Measurements from ENCODE around the gene TGFBR3L.

Gene TGFBR3L

DNA sequence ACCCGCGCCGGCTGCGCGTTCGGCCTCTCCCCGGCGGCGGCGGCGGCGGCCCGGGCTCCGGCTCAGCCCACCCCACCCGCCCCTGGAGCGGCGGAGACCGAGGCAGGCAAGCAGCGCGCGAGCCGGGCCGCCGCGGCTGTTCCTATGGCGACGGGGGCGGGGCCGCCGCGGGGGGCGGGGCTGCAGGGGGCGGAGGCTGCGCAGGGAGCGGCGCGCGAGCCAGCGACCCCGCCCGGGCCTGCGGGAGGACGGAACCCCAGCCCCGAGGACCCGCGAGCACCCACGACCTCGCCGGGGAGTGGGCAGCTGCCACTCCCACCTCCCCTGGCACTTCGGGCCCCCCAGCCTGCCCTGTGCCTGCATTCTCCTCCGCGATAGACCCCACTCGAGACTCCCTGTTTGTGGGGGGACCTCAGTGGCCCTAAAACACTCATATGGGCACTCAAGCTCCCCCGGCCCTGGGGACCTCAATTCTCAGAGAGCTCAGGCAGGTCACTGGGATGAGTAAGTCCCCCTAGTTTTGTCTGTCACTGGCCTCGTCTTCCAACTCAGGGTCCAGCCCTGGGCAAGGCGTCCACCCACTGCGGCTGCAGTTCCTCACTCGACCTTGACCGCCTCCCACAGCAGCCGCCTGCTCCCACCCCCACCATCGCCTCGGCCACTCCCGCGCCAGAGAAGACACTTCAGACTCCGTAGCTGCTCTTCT is 11.5 kb downstream of the TGFBR3L start, which contains the start of gene CTXN1:
CTXN1 (minus strand) TSS at position 115 of the 706 bp plus-strand sequence. CDS start 597 bp downstream, outside the sequence.
- H3K36me3 ChIP-seq (ENCODE audit: insufficient read depth), result no peaks in the 10 kb centered on the region
- H2AFZ ChIP-seq (ENCODE audit: low read depth), result peak within 1 kb of the TSS; percentile 52
- peak within 1 kb of the TSS; percentile 48 for H3K4me2 ChIP-seq
- no peaks in the 10 kb centered on the region for H4K20me1 ChIP-seq (ENCODE audit: insufficient read depth)
- peak within 1 kb of the TSS; percentile 42; the same call in 1 of the 2 replicates for H3K9ac ChIP-seq
- H3K27me3 ChIP-seq (ENCODE audit: insufficient read depth, low read depth), result no peaks in the 10 kb centered on the region
- peaks cover 2% of the 10 kb centered on the region for H3K4me1 ChIP-seq (ENCODE audit: low read depth, poor library complexity, severe bottlenecking)
- no peak within 1 kb of the TSS for H3K27ac ChIP-seq
- TF ChIP-seq, protein P1, sequence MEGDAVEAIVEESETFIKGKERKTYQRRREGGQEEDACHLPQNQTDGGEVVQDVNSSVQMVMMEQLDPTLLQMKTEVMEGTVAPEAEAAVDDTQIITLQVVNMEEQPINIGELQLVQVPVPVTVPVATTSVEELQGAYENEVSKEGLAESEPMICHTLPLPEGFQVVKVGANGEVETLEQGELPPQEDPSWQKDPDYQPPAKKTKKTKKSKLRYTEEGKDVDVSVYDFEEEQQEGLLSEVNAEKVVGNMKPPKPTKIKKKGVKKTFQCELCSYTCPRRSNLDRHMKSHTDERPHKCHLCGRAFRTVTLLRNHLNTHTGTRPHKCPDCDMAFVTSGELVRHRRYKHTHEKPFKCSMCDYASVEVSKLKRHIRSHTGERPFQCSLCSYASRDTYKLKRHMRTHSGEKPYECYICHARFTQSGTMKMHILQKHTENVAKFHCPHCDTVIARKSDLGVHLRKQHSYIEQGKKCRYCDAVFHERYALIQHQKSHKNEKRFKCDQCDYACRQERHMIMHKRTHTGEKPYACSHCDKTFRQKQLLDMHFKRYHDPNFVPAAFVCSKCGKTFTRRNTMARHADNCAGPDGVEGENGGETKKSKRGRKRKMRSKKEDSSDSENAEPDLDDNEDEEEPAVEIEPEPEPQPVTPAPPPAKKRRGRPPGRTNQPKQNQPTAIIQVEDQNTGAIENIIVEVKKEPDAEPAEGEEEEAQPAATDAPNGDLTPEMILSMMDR (conservative IDR thresholded peaks at IDR 0.05; ENCODE audit: low read depth, low read length), result no peak
- H3K4me3 ChIP-seq (IDR thresholded peaks at IDR 0.05; ENCODE audit: insufficient read depth, low read depth, low read length), result no peak within 1 kb of the TSS
- H3K79me2 ChIP-seq (ENCODE audit: insufficient read depth, low read depth), result no peaks in the 10 kb centered on the region

DNA sequence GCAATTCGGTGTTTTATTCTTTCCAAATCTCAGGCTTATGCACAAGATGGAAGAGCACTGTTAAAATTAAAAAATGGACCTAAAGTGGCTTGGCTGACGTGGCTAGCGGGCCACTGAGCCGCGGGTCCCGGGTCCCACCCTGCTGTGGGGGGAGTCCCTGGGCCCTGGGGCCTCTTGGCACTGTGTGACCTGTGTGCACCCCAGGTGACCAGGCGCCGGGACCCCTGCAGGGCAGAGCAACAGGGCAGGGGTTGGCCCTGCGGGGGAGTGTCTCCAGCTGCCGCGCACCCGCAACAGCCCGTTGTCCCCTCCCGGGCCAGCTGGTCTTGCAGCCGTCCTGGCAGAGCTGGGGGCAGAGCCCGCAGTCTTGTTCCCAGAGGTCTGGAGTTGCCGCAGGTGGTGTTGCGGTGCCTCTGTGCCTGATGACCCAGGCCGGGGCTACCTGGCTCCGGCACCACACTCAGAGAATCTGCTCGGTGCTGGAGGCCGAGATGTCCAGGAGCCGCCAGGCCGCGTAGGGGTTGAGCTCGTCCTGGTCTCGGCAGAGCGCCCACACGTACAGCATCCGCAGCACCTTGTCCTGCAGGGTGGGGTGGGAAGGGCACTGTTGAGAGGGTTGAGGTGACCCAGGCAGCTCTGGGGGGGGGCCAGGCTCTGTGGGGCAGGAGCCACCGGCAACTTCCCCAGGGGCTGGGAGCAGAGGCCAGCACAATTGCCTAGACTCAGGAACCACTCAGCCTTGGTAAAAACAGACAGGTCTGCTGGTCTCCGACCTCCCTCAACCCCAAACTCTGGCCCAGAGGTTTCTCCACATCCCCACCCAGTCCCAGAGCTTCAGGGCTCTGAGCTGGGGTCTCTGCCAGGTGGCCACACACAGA is 12.3 kb downstream of the TGFBR3L start:
- Histone ChIP-seq H3K4me2 (no peak overlapping the region), H3K27me3 (ENCODE audit: insufficient read depth, low read depth) (no peaks in the 10 kb centered on the region), H3K9ac (no peak overlapping the region)

DNA sequence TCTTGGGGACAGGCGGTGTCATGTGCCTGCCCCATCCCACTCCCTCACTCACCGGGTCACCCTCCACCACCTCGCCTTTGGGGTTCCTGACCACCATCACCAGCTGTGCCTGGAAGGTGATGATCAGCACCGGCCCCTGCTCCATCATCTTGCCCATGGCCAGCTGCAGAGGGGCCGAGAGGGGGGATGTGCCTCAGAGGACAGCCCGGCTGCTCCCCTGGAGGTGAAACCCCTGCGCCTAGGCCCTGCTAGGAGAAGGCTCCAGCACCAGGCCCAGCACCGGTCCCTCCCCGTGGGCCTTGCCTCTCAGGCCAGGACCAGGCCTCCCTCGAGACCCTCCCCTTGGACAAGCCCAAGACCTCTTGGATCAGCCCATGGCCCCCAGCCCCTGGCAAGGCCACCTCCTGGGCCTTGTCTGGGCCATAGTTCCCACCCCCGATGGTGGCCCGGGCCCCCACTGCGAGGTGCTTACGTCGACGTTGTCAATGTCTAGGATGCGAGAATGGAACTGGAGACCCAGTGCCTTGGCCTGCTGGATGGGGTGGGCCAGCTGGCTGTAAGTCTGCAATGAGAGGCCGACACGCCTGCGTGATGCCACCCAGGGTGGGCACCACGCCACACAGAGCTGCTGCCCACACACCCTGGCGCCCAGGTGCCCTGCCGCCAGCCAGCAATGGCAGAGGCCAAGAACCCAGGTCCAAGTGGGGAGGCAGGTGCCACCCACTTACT is 13.1 kb downstream of the TGFBR3L start:
- Histone ChIP-seq H3K9ac (no peak overlapping the region), H3K27me3 (ENCODE audit: insufficient read depth, low read depth) (no peaks in the 10 kb centered on the region), H3K4me3 (IDR thresholded peaks at IDR 0.05; ENCODE audit: insufficient read depth, low read depth, low read length) (no peak overlapping the region), H3K79me2 (ENCODE audit: insufficient read depth, low read depth) (no peaks in the 10 kb centered on the region), H4K20me1 (ENCODE audit: insufficient read depth) (no peaks in the 10 kb centered on the region), H3K4me1 (ENCODE audit: low read depth, poor library complexity, severe bottlenecking) (no peaks in the 10 kb centered on the region), H3K27ac (no peak overlapping the region), H2AFZ (ENCODE audit: low read depth) (no peak overlapping the region), H3K36me3 (ENCODE audit: insufficient read depth) (no peaks in the 10 kb centered on the region), H3K4me2 (no peak overlapping the region)
- TF ChIP-seq, protein P1 (conservative IDR thresholded peaks at IDR 0.05; ENCODE audit: low read depth, low read length), result no peak

More for the DNA sequence above, 12.3 kb downstream of the TGFBR3L start:
- TF ChIP-seq, protein P1 (conservative IDR thresholded peaks at IDR 0.05; ENCODE audit: low read depth, low read length), result no peak
- no peak overlapping the region for H2AFZ ChIP-seq (ENCODE audit: low read depth)
- no peaks in the 10 kb centered on the region for H3K79me2 ChIP-seq (ENCODE audit: insufficient read depth, low read depth)
- H3K4me3 ChIP-seq (IDR thresholded peaks at IDR 0.05; ENCODE audit: insufficient read depth, low read depth, low read length), result no peak overlapping the region
- no peaks in the 10 kb centered on the region for H3K4me1 ChIP-seq (ENCODE audit: low read depth, poor library complexity, severe bottlenecking)
- no peaks in the 10 kb centered on the region for H4K20me1 ChIP-seq (ENCODE audit: insufficient read depth)
- no peaks in the 10 kb centered on the region for H3K36me3 ChIP-seq (ENCODE audit: insufficient read depth)
- H3K27ac ChIP-seq, result no peak overlapping the region

DNA sequence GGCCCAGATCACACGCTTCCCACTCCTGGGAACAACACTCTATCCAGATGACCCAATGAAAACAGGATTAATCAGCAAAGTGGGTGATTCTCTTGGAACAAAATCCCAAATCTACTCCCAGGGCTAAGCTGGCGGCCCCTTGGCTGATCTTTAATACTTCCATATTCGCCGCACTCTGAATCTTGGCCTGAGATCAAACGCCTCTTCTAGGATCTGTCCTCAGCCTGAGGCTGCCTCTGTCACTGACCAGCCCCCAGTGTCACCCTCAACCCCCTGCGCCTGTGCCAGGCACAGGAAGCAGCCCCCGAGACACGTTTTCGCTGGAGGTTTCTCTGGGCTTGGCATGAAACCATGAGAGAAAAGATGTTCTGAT is 13.7 kb downstream of the TGFBR3L start:
- no peaks in the 10 kb centered on the region for H4K20me1 ChIP-seq (ENCODE audit: insufficient read depth)
- no peaks in the 10 kb centered on the region for H3K36me3 ChIP-seq (ENCODE audit: insufficient read depth)
- H3K4me2 ChIP-seq, result no peak overlapping the region
- no peak overlapping the region for H3K9ac ChIP-seq
- TF ChIP-seq, protein P1 (conservative IDR thresholded peaks at IDR 0.05; ENCODE audit: low read depth, low read length), result no peak
- no peak overlapping the region for H3K4me3 ChIP-seq (IDR thresholded peaks at IDR 0.05; ENCODE audit: insufficient read depth, low read depth, low read length)
- no peak overlapping the region for H3K27ac ChIP-seq
- no peaks in the 10 kb centered on the region for H3K79me2 ChIP-seq (ENCODE audit: insufficient read depth, low read depth)
- H3K4me1 ChIP-seq (ENCODE audit: low read depth, poor library complexity, severe bottlenecking), result no peaks in the 10 kb centered on the region
- H3K27me3 ChIP-seq (ENCODE audit: insufficient read depth, low read depth), result no peaks in the 10 kb centered on the region
- H2AFZ ChIP-seq (ENCODE audit: low read depth), result no peak overlapping the region

All from KMS-11 (cell line).